ENCODE data around the gene SLCO2A1. TPM values are rescaled to one million over a fixed set of nuclear protein-coding genes. Genes with fewer than 3 reads are reported as not detected.

SLCO2A1 gene
- total RNA-seq, 2 donors from 2014 or later = 7.0 to 17.5 TPM

GRCh38 chr3:134020135-134020680 lies 9.5 kb downstream of the SLCO2A1 start:
- H3K36me3 ChIP-seq (replicated peaks in 1 of 2; ENCODE audit: insufficient read depth in 1 of 2, low read depth in 2 of 2) = no peaks in the 10 kb centered on the region
- H3K4me1 ChIP-seq = no peaks in the 10 kb centered on the region
- H3K9me3 ChIP-seq = no peaks in the 10 kb centered on the region
- H3K27me3 ChIP-seq = no peaks in the 10 kb centered on the region
- intact Hi-C loops (cut with DNase I) = no loop called here
- no peak for ATAC-seq
- 92 to 94% methylated on average over 19 to 22 of the region's 22 CpGs for WGBS, 2 donors
- H3K4me3 ChIP-seq = no peak overlapping the region
- no peak for DNase-seq
- no peak overlapping the region for H3K27ac ChIP-seq
- TF ChIP-seq CTCF (IDR thresholded peaks at IDR 0.05) (no peak), POLR2A (IDR thresholded peaks at IDR 0.05) (no peak)

- ATAC-seq (no peak), DNase-seq (no peak)
- H3K36me3 ChIP-seq (replicated peaks in 1 of 2; ENCODE audit: insufficient read depth in 1 of 2, low read depth in 2 of 2) = no peaks in the 10 kb centered on the region
- no peak overlapping the region for H3K27ac ChIP-seq
- 62 to 77% methylated on average over 1 of the region's 1 CpG for WGBS, 2 donors
- intact Hi-C loops (cut with DNase I) = no loop called here
- no peaks in the 10 kb centered on the region for H3K9me3 ChIP-seq
- no peak for TF ChIP-seq POLR2A (IDR thresholded peaks at IDR 0.05)
- no peak for TF ChIP-seq CTCF (IDR thresholded peaks at IDR 0.05)
- H3K4me3 ChIP-seq = no peak overlapping the region
- H3K4me1 ChIP-seq = no peaks in the 10 kb centered on the region
- no peaks in the 10 kb centered on the region for H3K27me3 ChIP-seq
These were observed 10.9 kb downstream of the SLCO2A1 start for GRCh38 chr3:134018850-134019249.

GRCh38 chr3:134018406-134018805 lies 11.3 kb downstream of the SLCO2A1 start:
- no peaks in the 10 kb centered on the region for H3K9me3 ChIP-seq
- H3K4me3 ChIP-seq = no peak overlapping the region
- no peak for TF ChIP-seq POLR2A (IDR thresholded peaks at IDR 0.05)
- TF ChIP-seq CTCF (IDR thresholded peaks at IDR 0.05) = no peak
- no peaks in the 10 kb centered on the region for H3K4me1 ChIP-seq
- intact Hi-C loops (cut with DNase I) = no loop called here
- WGBS, 2 donors = 72 to 81% methylated on average over 3 of the region's 3 CpGs
- H3K27ac ChIP-seq = no peak overlapping the region
- no peak for DNase-seq
- no peaks in the 10 kb centered on the region for H3K27me3 ChIP-seq
- no peaks in the 10 kb centered on the region for H3K36me3 ChIP-seq (replicated peaks in 1 of 2; ENCODE audit: insufficient read depth in 1 of 2, low read depth in 2 of 2)
- ATAC-seq = no peak

GRCh38 chr3:134017490-134017889 lies 12.2 kb downstream of the SLCO2A1 start:
- Histone ChIP-seq H3K36me3 (replicated peaks in 1 of 2; ENCODE audit: insufficient read depth in 1 of 2, low read depth in 2 of 2) (no peaks in the 10 kb centered on the region), H3K27ac (no peak overlapping the region), H3K27me3 (no peaks in the 10 kb centered on the region), H3K4me3 (no peak overlapping the region), H3K4me1 (no peaks in the 10 kb centered on the region), H3K9me3 (no peaks in the 10 kb centered on the region)
- no peak for ATAC-seq
- intact Hi-C loops (cut with DNase I) = no loop called here
- 74 to 79% methylated on average over 5 of the region's 5 CpGs for WGBS, 2 donors
- DNase-seq = no peak
- no peak for TF ChIP-seq CTCF (IDR thresholded peaks at IDR 0.05)
- TF ChIP-seq POLR2A (IDR thresholded peaks at IDR 0.05) = no peak

GRCh38 chr3:134014270-134014669 lies 15.5 kb downstream of the SLCO2A1 start:
- Histone ChIP-seq H3K36me3 (replicated peaks in 1 of 2; ENCODE audit: insufficient read depth in 1 of 2, low read depth in 2 of 2) (no peaks in the 10 kb centered on the region), H3K4me3 (no peak overlapping the region), H3K9me3 (no peaks in the 10 kb centered on the region), H3K4me1 (no peaks in the 10 kb centered on the region), H3K27me3 (no peaks in the 10 kb centered on the region), H3K27ac (no peak overlapping the region)
- no peak for TF ChIP-seq CTCF (IDR thresholded peaks at IDR 0.05)
- intact Hi-C loops (cut with DNase I) = no loop called here
- DNase-seq (no peak), ATAC-seq (no peak)
- WGBS, 2 donors = 95 to 100% methylated on average over 2 of the region's 2 CpGs

All from body of pancreas (tissue), 4 donors.